Lung (tissue), 16 donors: ENCODE data around the gene ADIPOR1. TPM values are rescaled to one million over a fixed set of nuclear protein-coding genes. Genes with fewer than 3 reads are reported as not detected.
"Not testable (repeated sequence)": the region's sequence is repeated elsewhere in the genome, so short reads cannot be mapped to it uniquely, and the experiment has no call there.

Experiments
- ATAC-seq: fragments of 200-7000 bp; cut with Tn5 transposase; one replicate; pipeline ENCODE4 v1.9.1; 2020; ENCODE audit warnings: moderate number of reproducible peaks; ENCODE audit not compliant: insufficient read depth, low FRiP score
- DNase-seq, 3 donors: peaks; one replicate each; pipeline ENCODE4 v3.0.0-alpha.2; 2013 to 2017
- H3K27ac ChIP-seq, 2 donors: one replicate each; pipeline ENCODE4 v1.5.1; 2013; ENCODE audit warnings: mild to moderate bottlenecking in 2 of 2, moderate library complexity in 2 of 2, control low read depth in 1 of 2, inconsistent platforms in 1 of 2, low read depth in 1 of 2, low read length in 1 of 2
- H3K27me3 ChIP-seq, 3 donors: one replicate each; pipeline ENCODE4 v1.5.1; 2013; ENCODE audit warnings: low read length in 2 of 3; ENCODE audit not compliant: control insufficient read depth in 3 of 3, insufficient read depth in 3 of 3
- H3K36me3 ChIP-seq, 4 donors: one replicate each; pipeline ENCODE4 v1.5.1; 2013; ENCODE audit warnings: low read length in 4 of 4, mild to moderate bottlenecking in 1 of 4, moderate library complexity in 1 of 4; ENCODE audit not compliant: control insufficient read depth in 4 of 4, insufficient read depth in 4 of 4
- H3K4me1 ChIP-seq, 5 donors: one replicate each; pipeline ENCODE4 v1.5.1; 2013; ENCODE audit warnings: low read length in 5 of 5, mild to moderate bottlenecking in 2 of 5, moderate library complexity in 1 of 5; ENCODE audit not compliant: control insufficient read depth in 5 of 5, insufficient read depth in 5 of 5
- H3K4me3 ChIP-seq: one replicate; pipeline ENCODE4 v1.5.1; 2013; ENCODE audit warnings: mild to moderate bottlenecking, control low read depth, moderate library complexity
- H3K9ac ChIP-seq, 2 donors: one replicate each; pipeline ENCODE4 v1.5.1; 2013; ENCODE audit warnings: low read length in 2 of 2, control low read depth in 1 of 2; ENCODE audit not compliant: insufficient read depth in 1 of 2
- H3K9me3 ChIP-seq, 4 donors: one replicate each; pipeline ENCODE4 v1.5.1; 2013; ENCODE audit warnings: low read length in 3 of 4, mild to moderate bottlenecking in 1 of 4, moderate library complexity in 1 of 4; ENCODE audit not compliant: control insufficient read depth in 4 of 4, insufficient read depth in 3 of 4
- WGBS, 2 donors: extraction: QIAGEN DNeasy Blood & Tissue Kit; methylation state at CpG; one replicate each; pipeline ENCODE4 v1.1.7; 2013; 5-methylcytosine and 5-hydroxymethylcytosine counted together
- long read RNA-seq, 5 donors: transcript quantifications; one replicate each; lab custom pipeline, GENCODE V29; 2026
- polyA plus RNA-seq, 2 donors: library from polyadenylated mRNA; stranded (reverse); fragments of 200-250 nt; gene quantifications; one replicate each; pipeline ENCODE4 v1.2.1, GENCODE V29; 2013
- total RNA-seq, 2 donors: library from RNA; depleted of rRNA in 1 of 2; stranded (reverse); fragments of >200 nt in 1 of 2; gene quantifications; one replicate each; pipeline ENCODE4 v1.2.1, GENCODE V29; 2014 to 2021
- TF ChIP-seq, protein P1 (sequence below): IDR thresholded peaks from 2 replicates; pipeline ENCODE4 v1.5.1; 2012; ENCODE audit warnings: mild to moderate bottlenecking; ENCODE audit errors: control extremely low read depth, extremely low read depth
- donor health status: control.
- donor health status: control.
- donor health status: Bipolar disorder and iron deficiency.
- donor health status: healthy.
- donor health status: DM: yes; HTN: yes; CAD: no.

ADIPOR1 gene, protein sequence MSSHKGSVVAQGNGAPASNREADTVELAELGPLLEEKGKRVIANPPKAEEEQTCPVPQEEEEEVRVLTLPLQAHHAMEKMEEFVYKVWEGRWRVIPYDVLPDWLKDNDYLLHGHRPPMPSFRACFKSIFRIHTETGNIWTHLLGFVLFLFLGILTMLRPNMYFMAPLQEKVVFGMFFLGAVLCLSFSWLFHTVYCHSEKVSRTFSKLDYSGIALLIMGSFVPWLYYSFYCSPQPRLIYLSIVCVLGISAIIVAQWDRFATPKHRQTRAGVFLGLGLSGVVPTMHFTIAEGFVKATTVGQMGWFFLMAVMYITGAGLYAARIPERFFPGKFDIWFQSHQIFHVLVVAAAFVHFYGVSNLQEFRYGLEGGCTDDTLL
- total RNA-seq (100 to 1,000 TPM in 1 of 2 donors, 10 to 100 TPM in 1; 96.5 to 119 TPM), polyA plus RNA-seq (100 to 1,000 TPM in 1 of 2 donors, 10 to 100 TPM in 1; 95.2 to 125 TPM)
- long read RNA-seq, donor 1, transcript ADIPOR1-201 (8 exons, 2,177 nt) = major isoform, 31 of 38 reads
- long read RNA-seq, donor 1, partial matches to known transcripts = 7 of 38 reads
- long read RNA-seq, donor 1, other reads (novel, unspliced or antisense) = 0 of 38 reads
- long read RNA-seq, donor 2, transcript ADIPOR1-201 (8 exons, 2,177 nt) = major isoform, 8 of 9 reads
- long read RNA-seq, donor 2, partial matches to known transcripts = 0 of 9 reads
- long read RNA-seq, donor 2, other reads (novel, unspliced or antisense) = 0 of 9 reads
- long read RNA-seq, donor 3, transcript ADIPOR1-201 (8 exons, 2,177 nt) = major isoform, 21 of 21 reads
- long read RNA-seq, donor 3, partial matches to known transcripts = 0 of 21 reads
- long read RNA-seq, donor 3, other reads (novel, unspliced or antisense) = 0 of 21 reads
- long read RNA-seq, donor 4, transcript ADIPOR1-201 (8 exons, 2,177 nt) = major isoform, 7 of 8 reads
- long read RNA-seq, donor 4, partial matches to known transcripts = 0 of 8 reads
- long read RNA-seq, donor 4, other reads (novel, unspliced or antisense) = 0 of 8 reads
- long read RNA-seq, donor 5, transcript ADIPOR1-201 (8 exons, 2,177 nt) = major isoform, 37 of 42 reads
- long read RNA-seq, donor 5, partial matches to known transcripts = 5 of 42 reads
- long read RNA-seq, donor 5, other reads (novel, unspliced or antisense) = 0 of 42 reads

DNA sequence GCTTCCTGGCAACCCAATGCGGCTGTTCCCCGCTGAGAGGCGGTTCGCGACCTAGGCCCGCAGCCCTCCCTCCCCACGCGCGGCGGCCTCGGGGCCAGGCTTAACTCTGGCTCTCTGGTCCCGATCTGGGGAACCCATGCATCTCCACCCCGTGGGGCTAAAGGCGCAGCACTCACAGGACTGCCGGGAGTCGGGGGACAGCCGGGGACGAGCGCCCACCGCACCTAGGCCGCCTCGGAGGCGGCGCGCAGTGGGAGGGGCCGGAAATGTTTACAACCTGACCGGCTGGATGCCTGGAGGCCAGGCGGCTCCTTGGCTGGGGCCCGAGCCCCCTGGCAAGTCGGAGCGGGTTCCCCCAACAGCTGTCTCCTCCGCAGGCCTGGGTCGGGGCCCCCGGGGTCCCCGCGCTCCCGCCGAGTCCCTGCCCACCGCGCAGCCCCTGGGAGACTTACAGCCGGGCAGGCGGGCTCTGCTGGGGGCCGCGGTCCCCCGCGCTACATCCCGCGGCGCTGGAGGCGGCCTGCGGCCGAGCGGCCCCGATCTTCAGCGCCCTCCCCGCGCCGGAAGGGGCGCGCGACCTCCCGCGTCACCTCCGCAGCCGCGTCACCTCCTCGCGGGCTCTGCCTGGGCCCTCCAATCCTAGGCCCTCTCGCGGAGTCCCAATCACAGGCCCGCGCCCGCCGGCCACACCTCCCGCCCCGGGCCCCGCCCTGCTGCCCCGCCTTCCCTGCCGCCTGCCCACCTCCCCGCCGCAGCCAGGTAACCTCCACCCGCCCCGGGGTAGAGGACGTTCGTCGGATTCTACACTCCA, at the start of gene ADIPOR1:
Gene ADIPOR1, minus strand, starts transcription at position 580 of the 811 bp plus-strand sequence. CDS start 7,242 bp downstream, outside the sequence.
- H3K27ac ChIP-seq = peak within 1 kb of the TSS; percentile 98 to 100
- H3K9me3 ChIP-seq = no peaks in the 10 kb centered on the region
- 0% methylated on average over 64 to 86 of the region's 86 CpGs for WGBS, 2 donors
- peak within 1 kb of the TSS; percentile 82 for H3K4me3 ChIP-seq
- TF ChIP-seq, protein P1, sequence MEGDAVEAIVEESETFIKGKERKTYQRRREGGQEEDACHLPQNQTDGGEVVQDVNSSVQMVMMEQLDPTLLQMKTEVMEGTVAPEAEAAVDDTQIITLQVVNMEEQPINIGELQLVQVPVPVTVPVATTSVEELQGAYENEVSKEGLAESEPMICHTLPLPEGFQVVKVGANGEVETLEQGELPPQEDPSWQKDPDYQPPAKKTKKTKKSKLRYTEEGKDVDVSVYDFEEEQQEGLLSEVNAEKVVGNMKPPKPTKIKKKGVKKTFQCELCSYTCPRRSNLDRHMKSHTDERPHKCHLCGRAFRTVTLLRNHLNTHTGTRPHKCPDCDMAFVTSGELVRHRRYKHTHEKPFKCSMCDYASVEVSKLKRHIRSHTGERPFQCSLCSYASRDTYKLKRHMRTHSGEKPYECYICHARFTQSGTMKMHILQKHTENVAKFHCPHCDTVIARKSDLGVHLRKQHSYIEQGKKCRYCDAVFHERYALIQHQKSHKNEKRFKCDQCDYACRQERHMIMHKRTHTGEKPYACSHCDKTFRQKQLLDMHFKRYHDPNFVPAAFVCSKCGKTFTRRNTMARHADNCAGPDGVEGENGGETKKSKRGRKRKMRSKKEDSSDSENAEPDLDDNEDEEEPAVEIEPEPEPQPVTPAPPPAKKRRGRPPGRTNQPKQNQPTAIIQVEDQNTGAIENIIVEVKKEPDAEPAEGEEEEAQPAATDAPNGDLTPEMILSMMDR = no peak
- H3K4me1 ChIP-seq = peaks cover 0 to 36% (median 6%) of the 10 kb centered on the region in 5 donors
- ATAC-seq (peak; percentile 99), DNase-seq (peak; percentile 90 to 94 (median 92))
- peaks cover 0 to 11% (median 9%) of the 10 kb centered on the region in 4 donors for H3K36me3 ChIP-seq
- H3K27me3 ChIP-seq = no peaks in the 10 kb centered on the region
- H3K9ac ChIP-seq = peak within 1 kb of the TSS; percentile 77 to 91

DNA sequence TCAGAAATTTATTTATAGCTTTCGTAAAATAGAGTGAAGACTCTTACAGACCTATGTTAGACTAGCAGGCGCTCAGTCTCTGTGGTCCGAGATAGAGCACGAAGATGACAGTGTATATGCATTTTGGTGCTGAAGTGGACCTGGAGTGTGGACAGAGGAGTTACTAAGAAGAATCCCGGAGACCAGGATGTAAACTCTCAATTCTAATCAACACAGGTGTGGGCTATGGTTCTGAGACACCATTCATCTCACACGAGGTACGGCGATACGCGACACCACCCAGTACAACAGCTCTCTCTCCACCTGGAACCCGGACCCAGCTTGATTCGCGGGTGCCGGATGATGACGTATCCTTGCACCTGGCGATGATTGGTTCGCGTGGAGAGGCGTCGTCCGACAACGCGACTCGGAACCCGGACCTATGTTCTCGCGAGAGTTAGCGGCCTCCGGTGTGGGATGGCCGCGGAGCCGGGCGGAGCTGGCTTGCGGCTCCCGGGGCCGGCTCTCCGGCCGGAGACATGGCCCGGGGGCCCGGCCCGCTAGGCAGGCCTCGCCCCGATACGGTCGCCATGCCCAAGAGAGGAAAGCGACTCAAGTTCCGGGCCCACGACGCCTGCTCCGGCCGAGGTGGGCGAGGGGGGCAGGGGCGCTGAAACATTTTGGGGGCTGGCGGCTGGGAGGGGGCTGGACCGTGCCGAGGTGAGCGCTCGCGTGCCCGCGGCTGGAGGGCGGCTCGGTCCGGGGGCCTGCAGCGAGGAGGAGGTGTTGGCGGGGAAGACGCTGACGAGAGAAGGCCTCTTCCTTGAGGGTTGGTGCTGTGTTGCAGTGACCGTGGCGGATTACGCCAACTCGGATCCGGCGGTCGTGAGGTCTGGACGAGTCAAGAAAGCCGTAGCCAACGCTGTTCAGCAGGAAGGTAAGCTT, 49.1 kb upstream of the ADIPOR1 start, which contains the start of gene TMEM183A:
Gene TMEM183A, plus strand, starts transcription at position 427 of the 924 bp plus-strand sequence. Its CDS starts 92 bp downstream, at position 519.
- H3K4me1 ChIP-seq = peaks cover 0 to 9% (median 2%) of the 10 kb centered on the region in 5 donors
- H3K36me3 ChIP-seq = peaks cover 4 to 22% (median 12%) of the 10 kb centered on the region in 4 donors
- DNase-seq = peak; percentile 97 to 99 (median 98)
- H3K9me3 ChIP-seq = no peaks in the 10 kb centered on the region
- TF ChIP-seq, protein P1 = no peak
- 0% methylated on average over 70 to 78 of the region's 78 CpGs for WGBS, 2 donors
- no peaks in the 10 kb centered on the region for H3K27me3 ChIP-seq
- peak within 1 kb of the TSS; percentile 90 to 94 for H3K27ac ChIP-seq
- H3K4me3 ChIP-seq = peak within 1 kb of the TSS; percentile 90
- H3K9ac ChIP-seq = peak within 1 kb of the TSS; percentile 83 to 93
- peak; percentile 99 for ATAC-seq

DNA sequence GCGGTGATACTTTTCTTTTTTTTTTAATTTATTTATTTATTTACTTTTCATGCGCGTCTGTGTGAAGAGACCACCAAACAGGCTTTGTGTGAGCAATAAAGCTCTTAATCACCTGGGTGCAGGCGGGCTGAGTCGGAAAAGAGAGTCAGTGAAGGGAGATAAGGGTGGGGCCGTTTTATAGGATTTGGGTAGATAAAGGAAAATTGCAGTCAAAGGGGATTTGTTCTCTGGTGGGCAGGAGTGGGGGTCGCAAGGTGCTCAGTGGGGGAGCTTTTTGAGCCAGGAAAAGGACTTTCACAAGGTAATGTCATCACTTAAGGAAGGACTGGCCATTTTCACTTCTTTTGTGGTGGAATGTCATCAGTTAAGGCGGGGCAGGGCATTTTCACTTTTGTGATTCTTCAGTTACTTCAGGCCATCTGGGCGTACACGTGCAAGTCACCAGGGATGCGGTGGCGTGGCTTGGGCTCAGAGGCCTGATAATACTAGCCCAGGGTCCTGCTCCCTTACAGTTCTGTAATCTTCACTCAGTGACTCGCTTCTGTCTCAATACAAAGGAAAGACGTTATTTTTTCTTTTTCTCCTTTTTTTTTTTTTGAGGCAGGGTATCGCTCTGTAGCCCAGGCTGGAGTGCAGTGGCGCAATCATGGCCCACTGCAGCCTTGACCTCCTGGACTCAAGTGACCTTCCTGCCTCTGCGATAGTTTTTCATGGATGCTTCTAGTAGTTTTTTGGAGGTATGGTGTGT, 47.5 kb upstream of the ADIPOR1 start:
- not testable (repeated sequence) for H3K27me3 ChIP-seq, H3K27ac ChIP-seq

More for the DNA sequence above, 47.5 kb upstream of the ADIPOR1 start:
- H3K36me3 ChIP-seq = peaks cover 3 to 16% (median 4%) of the 10 kb centered on the region in 4 donors
- ATAC-seq, DNase-seq, H3K4me1 ChIP-seq, H3K9ac ChIP-seq, H3K9me3 ChIP-seq, H3K4me3 ChIP-seq: not testable (repeated sequence)
- 69 to 80% methylated on average over 17 of the region's 17 CpGs for WGBS, 2 donors
